ENCODE data around the gene AGAP1. TPM values are rescaled to one million over a fixed set of nuclear protein-coding genes. Genes with fewer than 3 reads are reported as not detected.

AGAP1 gene
- total RNA-seq, 2 experiments from 2014 or later, result 2.4 to 4.5 TPM

DNA sequence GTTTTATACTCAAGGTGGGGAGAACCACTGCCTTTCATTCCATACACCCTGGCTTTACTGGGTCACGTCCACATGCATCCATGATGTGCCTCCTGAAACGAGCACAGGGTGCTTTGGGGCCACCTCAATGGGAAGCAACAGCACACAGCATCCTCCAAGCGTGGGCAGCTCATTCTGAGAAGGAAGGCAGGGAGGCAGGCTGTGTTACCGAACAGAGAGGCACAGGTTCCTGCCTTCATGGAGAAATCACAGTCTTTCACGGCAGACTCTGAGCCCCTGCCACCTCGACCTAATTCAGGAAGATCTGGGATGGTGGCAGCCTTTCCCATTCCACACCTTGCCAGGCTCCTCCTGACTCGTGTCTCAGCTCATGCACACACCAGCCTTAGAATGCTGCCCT lies 544.3 kb downstream of the AGAP1 start:
- no peaks in the 10 kb centered on the region for H3K27me3 Mint-ChIP-seq
- no peaks in the 10 kb centered on the region for H3K36me3 Mint-ChIP-seq
- ATAC-seq (ENCODE audit: low read depth) (no peak), DNase-seq (no peak)
- H3K27ac Mint-ChIP-seq, result no peak overlapping the region
- H3K9me3 Mint-ChIP-seq, result no peaks in the 10 kb centered on the region
- H3K4me1 Mint-ChIP-seq, result no peaks in the 10 kb centered on the region
- POLR2A ChIA-PET, result no interaction called here
- H3K4me3 Mint-ChIP-seq, result no peak overlapping the region

DNA sequence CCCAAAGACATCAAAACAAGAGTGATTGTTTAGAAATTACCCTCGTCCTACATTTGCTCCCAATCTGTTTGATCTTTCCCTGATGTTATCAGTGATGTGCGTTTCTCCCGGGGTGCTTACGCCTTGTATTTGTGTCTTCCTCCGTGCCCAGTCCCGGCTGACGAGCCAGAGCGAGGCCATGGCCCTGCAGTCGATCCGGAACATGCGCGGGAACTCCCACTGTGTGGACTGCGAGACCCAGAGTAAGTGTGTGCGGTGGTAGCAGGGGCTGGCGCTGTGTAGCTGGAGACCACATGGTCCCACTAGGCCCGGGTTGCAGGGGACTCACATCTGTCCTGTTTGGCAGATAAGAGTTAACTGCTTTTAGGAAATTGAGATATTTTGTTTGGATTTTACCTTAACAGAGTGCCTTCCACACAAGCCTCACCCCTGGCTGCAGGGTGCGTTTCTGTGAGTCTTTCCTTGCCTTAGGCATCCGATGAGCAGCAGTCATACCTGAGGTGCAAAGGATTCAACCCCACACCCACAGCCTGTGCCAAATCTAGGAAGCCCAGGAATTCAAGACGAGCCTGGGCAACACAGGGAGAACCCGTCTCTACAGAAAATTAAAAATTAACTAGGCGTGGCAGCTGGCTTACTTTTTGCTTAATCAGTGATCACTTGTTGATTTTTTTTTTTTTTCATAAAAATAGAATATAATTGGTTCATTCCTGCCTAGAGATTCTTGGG lies 546.9 kb downstream of the AGAP1 start:
- H3K4me3 Mint-ChIP-seq, result no peak overlapping the region
- H3K36me3 Mint-ChIP-seq, result no peaks in the 10 kb centered on the region
- DNase-seq (no peak), ATAC-seq (ENCODE audit: low read depth) (no peak)
- no peaks in the 10 kb centered on the region for H3K4me1 Mint-ChIP-seq
- no peaks in the 10 kb centered on the region for H3K9me3 Mint-ChIP-seq
- POLR2A ChIA-PET, result no interaction called here
- H3K27ac Mint-ChIP-seq, result no peak overlapping the region
- H3K27me3 Mint-ChIP-seq, result no peaks in the 10 kb centered on the region

DNA sequence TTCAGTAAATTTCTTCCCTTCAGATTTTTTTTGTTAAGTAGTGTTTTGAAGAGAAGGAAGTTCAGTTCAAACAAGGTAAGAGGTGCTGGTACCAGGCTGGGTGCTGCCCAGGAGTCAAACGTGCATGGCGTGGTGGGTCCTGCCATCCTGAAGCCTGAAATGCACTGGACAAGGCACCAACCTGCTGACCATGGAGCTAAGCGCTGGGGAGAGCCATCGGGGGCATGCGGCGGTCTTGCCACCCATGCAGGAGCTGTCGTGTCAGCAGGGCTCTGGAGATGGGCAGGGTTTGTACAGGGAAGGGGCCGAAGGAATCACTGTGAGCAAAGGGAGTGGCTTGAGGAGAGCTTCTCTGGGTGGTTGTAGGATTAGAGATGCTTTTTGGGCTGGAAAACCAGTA lies 547.8 kb downstream of the AGAP1 start:
- no peaks in the 10 kb centered on the region for H3K27me3 Mint-ChIP-seq
- no peaks in the 10 kb centered on the region for H3K36me3 Mint-ChIP-seq
- no peak overlapping the region for H3K27ac Mint-ChIP-seq
- POLR2A ChIA-PET, result no interaction called here
- DNase-seq (no peak), ATAC-seq (ENCODE audit: low read depth) (no peak)
- H3K9me3 Mint-ChIP-seq, result no peaks in the 10 kb centered on the region
- H3K4me3 Mint-ChIP-seq, result no peak overlapping the region
- no peaks in the 10 kb centered on the region for H3K4me1 Mint-ChIP-seq

DNA sequence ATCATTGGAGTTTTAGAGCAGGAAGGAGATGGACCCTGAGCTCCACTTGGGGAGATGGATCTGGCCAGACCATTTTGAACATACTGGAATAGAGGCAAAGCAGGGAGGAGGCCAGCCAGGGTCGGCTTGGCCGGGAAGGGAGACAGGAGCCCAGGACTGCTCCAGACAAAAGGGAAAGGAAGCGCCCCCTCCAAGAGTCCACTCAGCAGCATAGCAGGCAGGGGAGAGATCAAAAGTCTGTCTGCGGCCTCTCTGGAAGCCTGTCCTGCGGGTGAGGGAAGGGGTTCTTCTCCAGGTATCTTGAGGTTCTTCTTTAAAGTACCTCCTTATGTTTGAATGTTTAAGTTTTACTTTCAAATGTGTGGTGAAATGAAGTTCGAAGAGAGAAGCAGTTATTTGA lies 548.2 kb downstream of the AGAP1 start:
- no peaks in the 10 kb centered on the region for H3K36me3 Mint-ChIP-seq
- ATAC-seq (ENCODE audit: low read depth), result no peak
- H3K4me3 Mint-ChIP-seq, result no peak overlapping the region
- no peak for DNase-seq
- no peaks in the 10 kb centered on the region for H3K4me1 Mint-ChIP-seq
- H3K9me3 Mint-ChIP-seq, result no peaks in the 10 kb centered on the region
- no peaks in the 10 kb centered on the region for H3K27me3 Mint-ChIP-seq
- POLR2A ChIA-PET, result no interaction called here
- no peak overlapping the region for H3K27ac Mint-ChIP-seq

DNA sequence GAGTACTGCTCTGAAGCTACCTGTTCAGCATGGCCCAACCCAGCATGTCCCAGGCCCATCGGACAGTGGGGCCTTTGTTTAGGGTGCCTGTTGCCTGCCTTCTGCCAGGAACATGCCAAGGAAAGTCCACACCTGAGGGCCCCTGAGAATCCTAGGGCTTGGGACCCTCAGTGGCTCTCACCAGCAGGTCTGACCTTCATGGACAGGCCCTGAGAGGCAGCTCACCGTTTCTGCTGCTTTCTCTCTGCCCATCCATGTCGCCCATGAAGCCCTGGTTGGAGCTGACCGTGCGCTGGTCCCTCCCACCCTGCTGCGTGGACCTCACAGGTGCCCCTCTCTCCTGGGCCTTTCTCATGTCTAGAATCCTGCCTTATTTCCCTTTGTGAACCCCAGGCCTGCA lies 550.3 kb downstream of the AGAP1 start:
- H3K4me1 Mint-ChIP-seq, result no peaks in the 10 kb centered on the region
- DNase-seq (no peak), ATAC-seq (ENCODE audit: low read depth) (no peak)
- H3K27me3 Mint-ChIP-seq, result no peaks in the 10 kb centered on the region
- POLR2A ChIA-PET, result no interaction called here
- H3K36me3 Mint-ChIP-seq, result no peaks in the 10 kb centered on the region
- no peak overlapping the region for H3K27ac Mint-ChIP-seq
- H3K4me3 Mint-ChIP-seq, result no peak overlapping the region
- H3K9me3 Mint-ChIP-seq, result no peaks in the 10 kb centered on the region

DNA sequence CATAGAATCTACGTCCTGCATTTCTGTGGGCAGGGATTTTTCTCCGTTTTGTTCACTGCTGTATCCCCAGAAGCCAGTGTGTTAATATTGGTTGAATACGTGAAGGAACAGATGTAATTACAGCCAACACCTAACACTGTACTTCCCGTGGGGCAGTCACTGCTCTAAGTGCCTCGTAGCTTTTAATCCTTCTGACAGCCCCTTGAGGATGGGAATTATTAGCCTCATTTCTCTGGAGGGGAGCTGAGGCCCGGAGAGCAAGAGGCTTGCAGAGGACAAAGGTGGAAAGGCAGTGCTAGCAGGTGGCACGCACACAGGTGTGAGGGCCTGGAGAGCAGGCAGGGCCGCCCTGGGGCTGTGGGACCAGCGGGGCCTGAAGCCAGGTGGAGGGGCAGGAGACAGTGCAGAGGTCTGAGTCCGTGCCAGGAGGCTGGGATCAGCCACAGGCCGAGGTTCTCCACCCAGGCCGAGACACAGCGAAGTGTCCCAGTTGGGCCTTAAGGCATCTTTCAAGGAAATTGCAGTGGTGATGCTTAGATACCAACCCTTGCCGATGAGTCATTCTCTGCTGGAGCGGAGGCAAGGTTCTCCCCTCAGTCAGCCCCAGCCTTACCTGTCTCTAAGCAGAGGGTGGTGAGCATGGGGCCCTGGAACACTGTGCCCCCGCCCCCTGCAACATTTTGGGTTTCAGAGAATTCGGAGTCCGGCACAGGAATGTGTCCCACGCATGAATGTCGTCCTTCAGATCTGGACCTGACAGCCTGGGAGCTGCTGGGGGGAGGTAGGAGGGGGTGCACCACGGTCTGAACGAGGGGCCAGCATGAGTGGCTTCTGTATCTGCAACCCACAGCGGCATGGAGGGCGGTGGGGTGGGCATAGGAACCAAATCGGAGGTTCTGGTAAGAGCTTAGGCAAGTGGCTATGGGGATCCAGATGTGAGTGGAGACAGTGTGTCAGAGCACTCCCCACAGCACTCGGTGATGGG lies 551.7 kb downstream of the AGAP1 start:
- H3K9me3 Mint-ChIP-seq, result no peaks in the 10 kb centered on the region
- H3K27me3 Mint-ChIP-seq, result peaks cover 4% of the 10 kb centered on the region
- H3K4me3 Mint-ChIP-seq, result no peak overlapping the region
- H3K4me1 Mint-ChIP-seq, result peaks cover 6% of the 10 kb centered on the region
- POLR2A ChIA-PET, result no interaction called here
- DNase-seq (no peak), ATAC-seq (ENCODE audit: low read depth) (no peak)
- H3K36me3 Mint-ChIP-seq, result no peaks in the 10 kb centered on the region
- H3K27ac Mint-ChIP-seq, result no peak overlapping the region

DNA sequence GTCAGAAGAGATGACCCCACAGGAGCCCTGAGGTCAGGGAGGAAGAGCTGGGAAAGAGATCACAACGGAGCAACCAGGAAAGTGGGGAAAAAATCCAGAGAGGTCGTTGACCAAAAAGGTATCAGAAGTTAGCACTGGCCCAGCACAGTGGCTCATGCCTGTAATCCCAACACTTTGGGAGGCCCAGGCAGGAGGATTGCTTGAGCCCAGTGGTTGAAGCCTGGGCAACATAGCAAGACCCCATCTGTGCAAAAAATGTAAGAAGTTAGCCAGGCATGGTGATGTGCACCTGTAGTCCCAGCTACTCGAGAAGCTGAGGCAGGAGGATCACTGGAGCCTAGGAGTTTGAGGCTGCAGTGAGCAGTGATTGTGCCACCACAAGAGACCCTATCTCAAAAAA lies 552.9 kb downstream of the AGAP1 start:
- no peaks in the 10 kb centered on the region for H3K36me3 Mint-ChIP-seq
- no peak overlapping the region for H3K27ac Mint-ChIP-seq
- POLR2A ChIA-PET, result no interaction called here

DNA sequence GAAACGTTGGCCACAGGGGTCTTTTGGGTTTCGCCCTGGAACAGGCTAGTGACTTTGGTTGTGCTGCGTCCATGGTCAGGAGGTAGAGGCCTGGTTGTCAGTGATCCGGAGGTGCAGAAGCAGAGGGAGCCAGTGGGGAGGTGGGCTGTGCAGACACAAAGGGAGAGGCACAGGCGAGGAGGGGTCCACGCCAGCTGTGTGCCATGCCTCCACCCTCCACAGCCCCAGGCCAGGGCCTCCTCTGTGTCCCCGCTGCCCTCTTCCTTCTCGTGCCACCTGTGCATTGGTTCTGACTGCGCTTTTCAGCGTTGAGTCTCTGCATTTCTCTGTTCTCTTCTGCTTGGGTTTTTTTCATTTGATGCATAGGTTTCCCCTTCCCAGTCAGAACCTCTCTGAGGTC lies 553.3 kb downstream of the AGAP1 start:
- no peak overlapping the region for H3K27ac Mint-ChIP-seq
- H3K36me3 Mint-ChIP-seq, result no peaks in the 10 kb centered on the region
- no peaks in the 10 kb centered on the region for H3K9me3 Mint-ChIP-seq
- POLR2A ChIA-PET, result no interaction called here
- ATAC-seq (ENCODE audit: low read depth) (no peak), DNase-seq (no peak)
- no peak overlapping the region for H3K4me3 Mint-ChIP-seq
- peaks cover 6% of the 10 kb centered on the region for H3K4me1 Mint-ChIP-seq
- H3K27me3 Mint-ChIP-seq, result peaks cover 4% of the 10 kb centered on the region

More for the DNA sequence above, 552.9 kb downstream of the AGAP1 start:
- no peak for DNase-seq
- H3K27me3 Mint-ChIP-seq, result peaks cover 4% of the 10 kb centered on the region
- ATAC-seq (ENCODE audit: low read depth), result no peak
- H3K4me3 Mint-ChIP-seq, result no peak overlapping the region
- peaks cover 6% of the 10 kb centered on the region for H3K4me1 Mint-ChIP-seq
- H3K9me3 Mint-ChIP-seq, result no peaks in the 10 kb centered on the region

DNA sequence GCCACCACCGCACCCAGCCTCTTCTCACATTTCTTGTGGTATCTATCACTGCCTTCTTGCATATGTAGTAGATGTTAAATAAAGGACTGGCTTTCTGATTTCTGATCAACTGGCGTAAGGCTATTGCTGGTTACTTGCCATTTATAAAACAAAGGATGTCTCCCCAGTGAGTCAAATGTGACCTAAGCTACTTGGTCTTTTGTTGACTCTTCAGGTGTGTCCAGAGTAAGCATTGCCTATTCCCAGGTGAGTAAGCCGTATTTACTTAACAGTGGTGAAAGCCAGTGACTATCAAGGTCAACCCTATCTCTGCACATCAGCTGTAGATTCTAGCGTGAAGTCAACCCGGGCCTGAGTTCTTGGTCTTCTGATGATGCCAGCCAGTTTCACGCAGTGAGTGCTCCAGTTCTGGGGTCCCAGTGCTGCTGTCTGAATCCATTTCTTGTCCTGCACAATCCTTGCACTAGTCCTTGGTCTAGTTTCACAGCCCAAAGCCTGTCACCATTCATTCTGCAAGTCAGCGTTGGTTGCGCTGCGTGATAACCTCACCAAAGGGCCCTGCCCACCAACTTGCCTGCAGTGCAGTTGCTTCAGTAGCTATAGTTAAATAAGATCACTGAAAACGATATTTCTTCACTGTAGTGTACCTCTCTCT lies 554.2 kb downstream of the AGAP1 start:
- Mint-ChIP-seq H3K4me1 (peaks cover 6% of the 10 kb centered on the region), H3K27ac (no peak overlapping the region), H3K27me3 (peaks cover 11% of the 10 kb centered on the region), H3K9me3 (no peaks in the 10 kb centered on the region), H3K36me3 (no peaks in the 10 kb centered on the region), H3K4me3 (no peak overlapping the region)
- no peak for DNase-seq
- ATAC-seq (ENCODE audit: low read depth), result no peak
- POLR2A ChIA-PET, result no interaction called here

DNA sequence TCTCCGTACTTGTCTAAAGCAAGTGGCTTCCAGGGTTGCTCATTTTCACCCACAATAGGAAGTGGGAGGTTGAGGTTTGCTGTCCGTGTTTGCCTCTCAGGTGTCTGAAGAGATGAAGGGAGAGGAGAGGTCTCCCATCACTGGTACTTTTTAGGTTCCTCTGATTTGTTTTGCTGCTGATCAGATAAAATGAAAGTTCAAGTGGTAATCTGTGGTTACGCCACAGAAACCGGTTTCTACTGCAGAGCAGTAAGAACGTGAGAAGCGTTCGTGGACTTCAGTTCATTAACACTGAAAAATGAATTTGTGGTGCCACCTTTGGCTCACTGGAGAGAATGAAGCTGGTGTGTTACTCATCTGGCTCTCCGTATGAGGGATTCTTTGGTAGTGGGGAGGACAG lies 556.1 kb downstream of the AGAP1 start:
- Mint-ChIP-seq H3K27me3 (peaks cover 23% of the 10 kb centered on the region), H3K9me3 (no peaks in the 10 kb centered on the region), H3K4me3 (no peak overlapping the region), H3K27ac (no peak overlapping the region), H3K4me1 (peaks cover 6% of the 10 kb centered on the region), H3K36me3 (no peaks in the 10 kb centered on the region)
- POLR2A ChIA-PET, result no interaction called here
- ATAC-seq (ENCODE audit: low read depth) (no peak), DNase-seq (no peak)

DNA sequence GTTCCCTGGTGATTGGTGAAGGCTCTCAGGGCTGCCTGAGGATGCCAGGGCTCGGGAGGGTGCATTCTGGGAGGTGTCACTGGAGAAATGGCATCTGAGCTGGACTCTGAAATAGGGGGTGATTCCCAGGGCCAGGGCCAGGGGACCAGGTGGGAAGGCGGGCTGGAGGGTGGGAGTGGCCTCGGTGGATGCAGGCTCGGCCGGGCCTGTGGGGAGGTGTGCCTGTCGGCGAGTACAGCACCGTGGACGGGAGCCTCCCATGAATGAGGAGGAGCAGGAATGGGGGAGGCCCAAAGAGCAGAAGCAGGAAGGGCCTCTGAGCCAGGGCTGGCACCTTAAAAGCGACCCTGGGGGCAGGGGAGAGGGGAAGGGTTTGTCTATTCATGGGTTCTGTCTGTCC lies 557.5 kb downstream of the AGAP1 start:
- Mint-ChIP-seq H3K9me3 (no peaks in the 10 kb centered on the region), H3K36me3 (no peaks in the 10 kb centered on the region), H3K27ac (no peak overlapping the region), H3K4me3 (no peak overlapping the region), H3K27me3 (peaks cover 24% of the 10 kb centered on the region), H3K4me1 (peaks cover 6% of the 10 kb centered on the region)
- no peak for DNase-seq
- POLR2A ChIA-PET, result no interaction called here
- ATAC-seq (ENCODE audit: low read depth), result no peak

DNA sequence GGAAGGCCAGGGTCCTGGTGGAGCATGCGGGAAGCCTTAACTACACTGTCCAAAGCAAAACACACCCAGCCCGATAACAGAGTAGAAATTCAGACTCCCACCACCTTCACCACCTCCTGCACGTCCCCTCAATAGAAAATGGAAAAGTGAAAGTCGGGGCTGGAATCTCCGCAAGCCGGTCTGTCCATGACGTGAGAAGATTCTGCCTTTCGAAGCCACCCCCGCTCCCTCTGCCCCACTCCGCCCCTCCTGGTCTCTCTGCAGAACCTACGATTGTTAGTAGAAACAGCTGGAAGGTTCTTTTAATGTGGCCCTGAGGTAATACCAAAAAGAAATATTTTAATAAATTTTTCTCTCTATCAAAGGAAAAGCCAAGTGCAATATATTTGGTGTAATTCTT lies 558.0 kb downstream of the AGAP1 start:
- peaks cover 24% of the 10 kb centered on the region for H3K27me3 Mint-ChIP-seq
- H3K4me1 Mint-ChIP-seq, result peaks cover 6% of the 10 kb centered on the region
- ATAC-seq (ENCODE audit: low read depth), result no peak
- no peak overlapping the region for H3K27ac Mint-ChIP-seq
- POLR2A ChIA-PET, result no interaction called here
- no peaks in the 10 kb centered on the region for H3K9me3 Mint-ChIP-seq
- H3K36me3 Mint-ChIP-seq, result no peaks in the 10 kb centered on the region
- no peak for DNase-seq
- H3K4me3 Mint-ChIP-seq, result no peak overlapping the region

DNA sequence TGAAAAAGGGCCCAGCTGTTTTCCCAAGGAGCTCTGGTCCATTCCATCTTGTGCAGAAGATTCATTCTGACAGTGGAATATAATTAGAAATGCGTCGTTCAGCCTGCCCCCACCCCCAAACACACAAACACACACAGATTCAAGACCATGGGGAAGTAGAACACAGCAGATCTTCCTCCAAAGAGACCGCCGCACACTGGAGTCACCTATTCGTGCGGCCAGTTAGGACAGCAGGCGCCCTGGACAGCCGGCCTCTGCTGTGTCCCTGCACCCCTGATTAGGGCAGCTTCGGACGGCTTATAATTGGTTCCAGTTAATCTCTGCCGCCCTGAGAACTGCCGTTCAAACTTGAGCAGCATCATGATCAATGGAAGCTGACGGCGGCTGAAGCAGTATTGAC lies 558.4 kb downstream of the AGAP1 start:
- Mint-ChIP-seq H3K27me3 (peaks cover 24% of the 10 kb centered on the region), H3K4me3 (no peak overlapping the region), H3K4me1 (peaks cover 6% of the 10 kb centered on the region), H3K9me3 (no peaks in the 10 kb centered on the region), H3K27ac (no peak overlapping the region), H3K36me3 (no peaks in the 10 kb centered on the region)
- DNase-seq (no peak), ATAC-seq (ENCODE audit: low read depth) (no peak)
- POLR2A ChIA-PET, result no interaction called here
